CD4-positive, alpha-beta T cell treated with Interleukin-12 subunit alpha and Interleukin-12 subunit beta, for 1 hour (primary cell): ENCODE measurements around the gene FAM153A.
"Not testable (repeated sequence)": the region's sequence is repeated elsewhere in the genome, so short reads cannot be mapped to it uniquely, and the experiment has no call there.

ENCODE experiments used
- DNase-seq: peaks from one replicate; pipeline ENCODE4 v3.0.0-alpha.2; 2020

The FAM153A gene

GRCh38 chr5:177723831-177724485 is 58.7 kb downstream of the FAM153A start:
- not testable (repeated sequence) for DNase-seq

DNA sequence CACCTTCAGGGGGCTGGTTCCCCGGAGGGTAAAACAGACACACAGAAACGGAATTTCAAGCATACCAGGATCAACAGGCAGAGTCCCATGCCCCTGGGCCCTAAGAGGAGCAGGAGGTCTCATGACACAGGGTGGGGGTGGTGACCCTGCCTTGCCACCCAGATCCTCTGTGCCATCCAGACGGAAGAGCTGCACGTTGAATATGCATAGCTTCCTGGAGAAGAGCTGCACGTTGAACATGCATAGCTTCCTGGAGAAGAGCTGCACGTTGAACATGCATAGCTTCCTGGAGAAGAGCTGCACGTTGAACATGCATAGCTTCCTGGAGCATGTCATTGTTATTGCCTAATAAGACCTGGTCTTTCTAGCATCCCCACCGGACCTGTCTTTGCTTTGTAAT is 59.9 kb downstream of the FAM153A start:
- not testable (repeated sequence) for DNase-seq

DNA sequence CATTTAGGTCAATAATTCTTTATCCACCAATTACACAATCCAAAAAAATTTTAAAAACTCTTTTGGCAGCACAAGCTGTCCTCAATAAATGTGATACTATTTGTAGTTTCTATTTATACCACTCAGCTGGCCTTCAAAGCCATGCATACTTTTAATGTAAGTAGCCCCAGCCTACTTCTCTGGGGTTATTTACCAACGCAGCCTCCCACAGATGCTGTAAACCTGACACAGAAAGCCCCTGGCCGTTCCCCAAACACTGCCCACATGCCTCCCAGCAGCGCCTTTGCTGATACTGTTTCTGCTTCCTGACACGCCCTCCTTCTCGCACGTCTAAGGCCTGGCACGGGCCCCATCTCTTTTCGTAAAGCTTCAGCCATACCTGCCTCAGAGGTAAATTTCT is 62.7 kb downstream of the FAM153A start:
- not testable (repeated sequence) for DNase-seq

DNA sequence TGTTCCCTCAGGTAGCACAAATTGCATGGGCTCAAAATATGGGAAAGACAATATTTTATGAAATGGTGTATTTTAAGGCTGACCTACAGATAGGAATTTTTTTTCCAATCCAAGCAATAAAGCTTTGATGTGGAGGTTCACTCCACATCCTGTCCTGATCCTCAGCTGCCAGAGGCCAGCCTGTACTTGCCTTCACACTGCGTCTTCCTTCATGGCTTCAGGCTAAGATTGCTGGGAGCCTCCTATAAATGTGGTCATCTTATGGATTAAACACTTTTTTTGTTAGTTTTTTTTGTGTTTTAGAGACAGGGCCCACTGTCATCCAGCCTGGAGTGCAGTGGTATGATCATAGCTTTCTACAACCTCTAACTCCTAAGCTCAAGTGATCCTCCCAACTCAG is 67.3 kb downstream of the FAM153A start:
- not testable (repeated sequence) for DNase-seq

DNA sequence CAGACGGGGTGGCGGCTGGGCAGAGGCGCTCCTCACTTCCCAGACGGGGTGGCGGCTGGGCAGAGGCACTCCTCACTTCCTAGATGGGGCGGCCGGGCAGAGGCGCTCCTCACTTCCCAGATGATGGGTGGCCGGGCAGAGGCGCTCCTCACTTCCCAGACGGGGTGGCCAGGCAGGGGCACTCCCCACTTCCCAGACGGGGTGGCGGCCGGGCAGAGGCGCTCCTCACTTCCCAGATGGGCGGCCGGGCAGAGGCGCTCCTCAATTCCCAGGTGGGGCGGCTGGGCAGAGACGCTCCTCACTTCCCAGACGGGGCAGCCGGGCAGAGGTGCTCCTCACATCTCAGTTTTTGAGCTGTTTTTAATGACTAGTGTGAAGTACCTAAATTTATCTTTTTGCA is 86.6 kb downstream of the FAM153A start:
- DNase-seq, result not testable (repeated sequence)

GRCh38 chr5:177695356-177695930 is 87.3 kb downstream of the FAM153A start:
- DNase-seq, result not testable (repeated sequence)

DNA sequence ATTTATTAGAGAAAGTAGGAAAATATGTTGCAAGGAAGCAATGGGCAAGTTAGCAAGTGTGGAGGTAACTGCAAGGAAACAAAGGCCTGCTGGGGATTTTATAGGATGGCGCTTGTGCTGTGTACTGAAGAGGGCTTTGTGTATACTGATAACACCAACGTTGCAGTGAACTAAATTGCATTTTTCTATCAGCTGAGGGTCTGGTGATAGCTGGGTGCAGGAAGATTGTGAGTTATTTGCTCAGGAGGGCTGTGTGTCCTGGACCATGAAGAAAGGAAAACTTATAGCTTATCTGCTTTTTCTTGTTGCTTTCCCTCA is 88.2 kb downstream of the FAM153A start:
- not testable (repeated sequence) for DNase-seq

DNA sequence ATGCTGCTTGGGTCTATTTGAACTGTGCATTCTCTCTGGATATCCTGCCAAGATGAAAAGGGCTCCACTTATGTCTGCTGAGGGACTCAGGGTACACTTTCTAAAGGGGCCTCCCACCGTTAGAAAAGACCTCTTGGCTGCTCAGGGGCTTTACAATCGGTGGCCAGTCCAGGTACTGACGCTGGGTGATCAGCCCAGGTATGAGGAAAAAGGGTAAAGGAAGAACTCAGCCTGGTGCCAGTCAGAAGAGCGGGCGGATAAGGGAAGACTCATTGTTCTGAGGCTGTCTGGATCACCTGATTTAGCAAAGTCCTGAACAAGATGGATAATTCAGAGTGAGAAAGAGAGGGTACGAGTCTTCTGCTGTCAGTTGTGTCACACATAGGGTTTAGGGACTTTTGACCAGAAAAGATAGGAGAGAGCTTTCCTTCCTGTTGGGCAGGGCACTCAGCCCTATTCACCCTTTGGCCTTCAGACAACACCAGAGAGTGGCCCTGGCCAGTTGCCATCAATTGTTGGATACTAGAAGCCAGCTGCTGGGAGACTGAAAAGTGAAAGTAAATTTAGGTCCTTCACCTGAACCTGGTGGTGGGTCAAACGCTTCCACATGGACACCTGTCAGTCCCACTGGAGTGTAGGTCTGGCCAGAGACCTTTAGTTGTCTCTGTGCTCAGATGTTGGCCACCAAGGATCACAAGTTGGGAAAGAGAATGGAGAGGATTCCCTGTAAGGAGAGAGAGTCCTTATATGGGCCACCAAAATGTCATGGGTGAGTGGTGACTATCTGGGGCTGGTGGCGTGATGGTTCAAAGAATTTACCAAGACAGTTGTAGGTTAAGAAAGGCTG is 88.8 kb downstream of the FAM153A start:
- DNase-seq, result not testable (repeated sequence)

- not testable (repeated sequence) for DNase-seq
Observed at GRCh38 chr5:177692969-177693368, 89.7 kb downstream of the FAM153A start.

GRCh38 chr5:177692507-177692906 is 90.2 kb downstream of the FAM153A start:
- DNase-seq, result not testable (repeated sequence)

DNA sequence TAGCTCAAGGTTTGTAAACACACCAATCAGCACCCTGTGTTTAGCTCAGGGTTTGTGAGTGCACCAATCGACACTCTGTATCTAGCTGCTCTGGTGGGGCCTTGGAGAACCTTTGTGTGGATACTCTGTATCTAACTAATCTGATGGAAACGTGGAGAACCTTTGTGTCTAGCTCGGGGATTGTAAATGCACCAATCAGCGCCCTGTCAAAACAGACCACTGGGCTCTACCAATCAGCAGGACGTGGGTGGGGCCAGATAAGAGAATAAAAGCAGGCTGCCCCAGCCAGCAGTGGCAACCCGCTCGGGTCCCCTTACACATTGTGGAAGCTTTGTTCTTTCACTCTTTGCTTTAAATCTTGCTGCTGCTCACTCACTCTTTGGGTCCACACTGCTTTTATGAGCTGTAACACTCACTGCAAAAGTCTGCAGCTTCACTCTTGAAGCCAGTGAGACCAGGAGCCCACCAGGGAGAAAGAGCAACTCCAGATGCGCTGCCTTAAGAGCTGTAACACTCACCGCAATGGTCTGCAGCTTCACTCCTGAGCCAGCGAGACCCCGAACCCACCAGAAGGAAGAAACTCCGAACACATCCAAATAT is 93.6 kb downstream of the FAM153A start:
- DNase-seq, result not testable (repeated sequence)

GRCh38 chr5:177688091-177688490 is 94.6 kb downstream of the FAM153A start:
- not testable (repeated sequence) for DNase-seq

- not testable (repeated sequence) for DNase-seq
Observed at GRCh38 chr5:177681920-177682319, 100.8 kb downstream of the FAM153A start.
